H1 (cell line): ENCODE results near the gene TMEM117. TPM values are rescaled to one million over a fixed set of nuclear protein-coding genes. Genes with fewer than 3 reads are reported as not detected.

Experiments used
- CTCF ChIA-PET: fragments of 300-600 bp; sonication (Branson Sonifier 250); formaldehyde crosslinking; loops from one replicate; lab custom pipeline; 2021; ENCODE audit not compliant: partially characterized antibody; lab: Charles Lee
- POLR2A ChIA-PET: fragments of 300-600 bp; sonication (Branson Sonifier 250); formaldehyde crosslinking; loops from one replicate; lab custom pipeline; 2021; ENCODE audit warnings: inconsistent platforms; ENCODE audit not compliant: partially characterized antibody; lab: Charles Lee
- DNase-seq, 2 experiments: peaks; one replicate each; pipeline versions ENCODE4 v3.0.0 to v3.0.0-alpha.2; 2010 to 2022; ENCODE audit warnings: low spot score in 2 of 2, low read depth in 1 of 2, mixed read lengths in 1 of 2
- FAIRE-seq: peaks from 2 replicates; lab custom pipeline; 2011; peaks lifted over from hg19 to GRCh38; lab: Jason Lieb, UNC
- H2AFZ ChIP-seq: 2 replicates; pipeline ENCODE4 v1.8.1; 2012; ENCODE audit warnings: low read length, inconsistent platforms
- H2AK5ac ChIP-seq: 2 replicates; pipeline ENCODE4 v1.6.1; 2013; ENCODE audit warnings: low read depth, low read length
- H2BK120ac ChIP-seq: replicated peaks from 2 replicates; pipeline ENCODE3; 2013; ENCODE audit warnings: low read depth, low read length, inconsistent platforms
- H2BK12ac ChIP-seq: 2 replicates; pipeline ENCODE4 v1.6.1; 2013; ENCODE audit warnings: low read depth, low read length
- H2BK15ac ChIP-seq: 2 replicates; pipeline ENCODE4 v1.6.1; 2013; ENCODE audit warnings: low read length
- H2BK20ac ChIP-seq: 2 replicates; pipeline ENCODE4 v1.6.1; 2013; ENCODE audit warnings: low read length
- H2BK5ac ChIP-seq: 2 replicates; pipeline ENCODE4 v1.6.1; 2013; ENCODE audit warnings: low read depth, low read length
- H3K14ac ChIP-seq: 2 replicates; pipeline ENCODE4 v1.6.1; 2013; ENCODE audit warnings: inconsistent platforms; ENCODE audit not compliant: insufficient read length
- H3K18ac ChIP-seq: 2 replicates; pipeline ENCODE4 v1.6.1; 2013; ENCODE audit warnings: low read length; ENCODE audit errors: extremely low read depth
- H3K23ac ChIP-seq: 2 replicates; pipeline ENCODE4 v1.6.1; 2013; ENCODE audit warnings: inconsistent platforms; ENCODE audit not compliant: insufficient read length
- H3K23me2 ChIP-seq: 2 replicates; pipeline ENCODE4 v1.6.1; 2013; ENCODE audit warnings: low read depth, low read length
- H3K27ac ChIP-seq: 2 replicates; pipeline ENCODE4 v1.6.1; 2011; ENCODE audit warnings: low read depth, low read length, inconsistent platforms
- H3K27me3 ChIP-seq, 4 experiments: replicated peaks in 1 of 4; 1 replicate in 1 of 4; 2 replicates in 3 of 4; pipeline versions ENCODE4 v1.6.1 to v1.8.1; 2011 to 2013; ENCODE audit warnings: low read length in 3 of 4, mild to moderate bottlenecking in 3 of 4, inconsistent platforms in 2 of 4, mixed read lengths in 2 of 4, moderate library complexity in 1 of 4; ENCODE audit not compliant: control insufficient read depth in 3 of 4, insufficient read depth in 3 of 4; ENCODE audit errors: extremely low read depth in 1 of 4
- H3K36me3 ChIP-seq, 4 experiments: 2 replicates each; pipeline versions ENCODE4 v1.6.1 to v1.8.1; 2011 to 2013; ENCODE audit warnings: mild to moderate bottlenecking in 4 of 4, low read length in 3 of 4, moderate library complexity in 2 of 4, control low read depth in 1 of 4, inconsistent platforms in 1 of 4; ENCODE audit not compliant: insufficient read depth in 4 of 4, control insufficient read depth in 2 of 4
- H3K4ac ChIP-seq: replicated peaks from 2 replicates; pipeline ENCODE3; 2013; ENCODE audit warnings: low read length, low read depth, mixed read lengths, inconsistent platforms; ENCODE audit not compliant: insufficient read length
- H3K4me1 ChIP-seq, 4 experiments: replicated peaks in 1 of 4; 1 replicate in 1 of 4; 2 replicates in 3 of 4; pipeline versions ENCODE4 v1.6.1 to v1.8.1; 2011 to 2013; ENCODE audit warnings: low read length in 3 of 4, inconsistent platforms in 2 of 4, mixed read lengths in 1 of 4; ENCODE audit not compliant: insufficient read depth in 4 of 4, control insufficient read depth in 3 of 4
- H3K4me2 ChIP-seq, 2 experiments: 2 replicates each; pipeline versions ENCODE4 v1.6.1 to v1.8.1; 2011 to 2013; ENCODE audit warnings: low read depth in 2 of 2, low read length in 2 of 2, control low read depth in 1 of 2, inconsistent platforms in 1 of 2, mild to moderate bottlenecking in 1 of 2; ENCODE audit not compliant: insufficient read depth in 1 of 2
- H3K4me3 ChIP-seq, 4 experiments: fragments of 200-600, 300-600 bp in 1 of 4; sonication (generic), shearing (Covaris generic), sonication (Bioruptor Twin) in 1 of 4; 2 replicates each; pipeline versions ENCODE4 v1.5.1 to v1.8.1; 2011 to 2016; ENCODE audit warnings: low read length in 4 of 4, low read depth in 3 of 4, control low read depth in 2 of 4, inconsistent platforms in 2 of 4, mild to moderate bottlenecking in 2 of 4, mixed read lengths in 1 of 4, moderate library complexity in 1 of 4; ENCODE audit not compliant: insufficient read depth in 2 of 4; ENCODE audit errors: extremely low read depth in 1 of 4
- H3K56ac ChIP-seq: replicated peaks from 2 replicates; pipeline ENCODE3; 2013; ENCODE audit warnings: low read depth, mild to moderate bottlenecking, mixed read lengths, low read length, inconsistent platforms; ENCODE audit not compliant: insufficient read length
- H3K79me1 ChIP-seq: 2 replicates; pipeline ENCODE4 v1.6.1; 2013; ENCODE audit warnings: low read depth, low read length, control low read depth
- H3K79me2 ChIP-seq, 2 experiments: 2 replicates each; pipeline versions ENCODE4 v1.6.1 to v1.8.1; 2012 to 2013; ENCODE audit warnings: low read length in 2 of 2, mild to moderate bottlenecking in 2 of 2, inconsistent platforms in 1 of 2; ENCODE audit not compliant: insufficient read depth in 2 of 2, control insufficient read depth in 1 of 2
- H3K9ac ChIP-seq, 4 experiments: replicated peaks in 1 of 4; 1 replicate in 1 of 4; 2 replicates in 3 of 4; pipeline versions ENCODE4 v1.6.1 to v1.8.1; 2011 to 2013; ENCODE audit warnings: low read depth in 3 of 4, low read length in 3 of 4, control low read depth in 2 of 4, mild to moderate bottlenecking in 2 of 4, moderate library complexity in 2 of 4, inconsistent platforms in 1 of 4; ENCODE audit errors: extremely low read depth in 1 of 4
- H3K9me3 ChIP-seq, 2 experiments: 2 replicates each; pipeline versions ENCODE4 v1.6.1 to v1.8.1; 2012 to 2013; ENCODE audit warnings: mild to moderate bottlenecking in 2 of 2, moderate library complexity in 2 of 2, control low read depth in 1 of 2, inconsistent platforms in 1 of 2, low read depth in 1 of 2, low read length in 1 of 2, mixed read lengths in 1 of 2; ENCODE audit not compliant: insufficient read depth in 2 of 2
- H4K20me1 ChIP-seq, 2 experiments: replicated peaks in 1 of 2; 2 replicates each; pipeline versions ENCODE3 to v1.8.1; 2011 to 2013; ENCODE audit warnings: inconsistent platforms in 2 of 2, low read length in 2 of 2, mild to moderate bottlenecking in 1 of 2; ENCODE audit not compliant: insufficient read depth in 2 of 2, control insufficient read depth in 1 of 2
- H4K5ac ChIP-seq: 2 replicates; pipeline ENCODE4 v1.6.1; 2013; ENCODE audit warnings: low read length, low read depth, mixed read lengths, inconsistent platforms; ENCODE audit not compliant: insufficient read length
- H4K8ac ChIP-seq: 2 replicates; pipeline ENCODE4 v1.8.0; 2013; ENCODE audit warnings: mild to moderate bottlenecking, moderate library complexity, low read length, inconsistent platforms; ENCODE audit not compliant: insufficient read depth; ENCODE audit errors: extremely low read depth
- H4K91ac ChIP-seq: replicated peaks from 2 replicates; pipeline ENCODE3; 2013; ENCODE audit warnings: low read length, mixed read lengths, inconsistent platforms; ENCODE audit not compliant: insufficient read length
- BACH1 ChIP-seq: IDR thresholded peaks from 2 replicates; pipeline ENCODE4 v1.6.1; 2012; ENCODE audit warnings: low read length, improper control_type of control experiment
- CBX8 ChIP-seq: fragments of 300-800, 300-1000 bp; sonication (generic); IDR thresholded peaks from 2 replicates; pipeline ENCODE4 v1.7.1; 2016; ENCODE audit warnings: low read depth, low read length, borderline replicate concordance
- E2F6 ChIP-seq: IDR thresholded peaks from 2 replicates; pipeline ENCODE4 v1.6.1; 2012; ENCODE audit warnings: inconsistent platforms
- RNF2 ChIP-seq: fragments of 200-900, 300-1000 bp; sonication (generic); IDR thresholded peaks from 2 replicates; pipeline ENCODE4 v1.7.1; 2016; ENCODE audit warnings: borderline replicate concordance, low read depth, mild to moderate bottlenecking, antibody characterized with exemption, low read length; ENCODE audit not compliant: poor library complexity, severe bottlenecking; ENCODE audit errors: missing control alignments
- RXRA ChIP-seq: IDR thresholded peaks from 2 replicates; pipeline ENCODE4 v1.6.1; 2011; ENCODE audit warnings: low read depth, mild to moderate bottlenecking, low read length, moderate library complexity; ENCODE audit not compliant: insufficient read depth
- TAF1 ChIP-seq: IDR thresholded peaks from 2 replicates; pipeline ENCODE4 v1.6.1; 2011; ENCODE audit warnings: mild to moderate bottlenecking, low read depth, low read length
- TAF7 ChIP-seq: optimal IDR thresholded peaks from 2 replicates; pipeline ENCODE3; 2011; ENCODE audit warnings: low read depth, mild to moderate bottlenecking, inconsistent platforms, low read length, moderate library complexity, borderline replicate concordance
- TEAD4 ChIP-seq: IDR thresholded peaks from 2 replicates; pipeline ENCODE4 v1.6.1; 2012; ENCODE audit warnings: low read depth, low read length, inconsistent platforms, mixed read lengths
- WGBS, 2 experiments: shearing (Covaris generic) in 1 of 2; methylation state at CpG; one replicate each; pipeline versions ENCODE4 v1.1.6 to v1.1.7; 2013 to 2015; ENCODE audit warnings: low lambda C conversion rate in 2 of 2, mixed read lengths in 2 of 2, inconsistent platforms in 1 of 2, low coverage in 1 of 2, missing lambda C conversion rate in 1 of 2; ENCODE audit not compliant: insufficient replicate concordance in 2 of 2, insufficient coverage in 1 of 2, insufficient read length in 1 of 2; ENCODE audit errors: extremely low coverage in 1 of 2, missing lambda C conversion rate in 1 of 2; 5-methylcytosine and 5-hydroxymethylcytosine counted together
- polyA plus RNA-seq, 7 experiments: library from polyadenylated mRNA; depleted of rRNA in 3 of 7; stranded (reverse) in 5 of 7; unstranded in 2 of 7; fragments of >200 nt in 5 of 7; fragments of 200-250 nt in 2 of 7; gene quantifications; 1 replicate in 5 of 7; 2 replicates in 1 of 7; 4 replicates in 1 of 7; pipeline versions ENCODE4 v1.2.1 to v1.2.3, GENCODE V29; 2011 to 2013; ENCODE audit warnings: missing spikeins in 2 of 7, mixed read lengths in 2 of 7
- total RNA-seq: library from RNA; stranded (reverse); fragmentation: NEBNext Ultra II Directional; extraction: Animal tissue kit (Norgen Biotek cat#: 25700); gene quantifications from 2 replicates; pipeline ENCODE4 v1.2.1, GENCODE V29; 2021

The TMEM117 gene
- total and polyA plus RNA-seq, 2 of the 8 experiments (the other 6 are each of a cell fraction or from before 2014, with no cell fraction given), result 0.80 to 1.4 TPM

DNA sequence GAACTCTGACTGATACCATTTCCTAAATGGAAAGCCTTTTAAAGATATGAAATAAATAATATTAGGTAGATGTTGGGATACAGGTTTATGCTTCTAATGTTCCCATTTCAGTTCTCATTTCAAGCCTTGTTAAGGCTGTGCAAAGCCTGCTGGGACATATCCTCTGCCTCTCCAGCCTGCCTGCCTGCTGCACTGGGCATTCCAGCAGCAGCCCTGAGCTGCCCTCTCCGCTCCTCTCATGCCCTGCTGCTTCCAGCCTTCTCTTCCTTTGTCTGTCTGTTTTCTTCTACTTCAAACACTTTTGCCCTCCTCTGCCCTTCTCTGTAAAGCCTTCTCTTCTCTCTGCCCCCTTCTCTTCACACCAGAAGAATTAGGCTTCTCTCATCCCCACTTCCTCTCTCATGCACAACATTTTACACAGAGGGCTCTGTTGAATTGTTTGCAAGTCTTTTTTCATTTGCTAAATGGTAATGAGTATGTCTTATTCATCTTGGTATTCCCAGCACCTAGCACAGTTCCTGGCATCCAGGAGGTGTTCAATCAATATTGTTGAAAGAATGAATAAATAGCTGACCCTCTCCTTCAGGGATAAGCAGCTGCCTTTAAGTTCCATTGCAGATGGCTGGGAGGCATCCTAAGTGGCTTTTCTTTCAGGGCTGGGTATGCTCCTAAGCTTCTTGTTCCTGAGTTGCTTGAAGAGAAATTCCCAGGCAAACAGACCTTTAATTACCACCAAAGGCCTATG, 292.3 kb downstream of the TMEM117 start:
- CTCF ChIA-PET, result interaction anchor here (1.0 to 1.1 kb wide), 2 partner anchors 32 to 33 kb away, joined by 3 read pairs; no protein-coding TSS in a partner anchor
- H3K4me2 ChIP-seq, result no peak overlapping the region

More for the DNA sequence above, 292.3 kb downstream of the TMEM117 start:
- H2BK12ac ChIP-seq, result no peak overlapping the region
- no peak overlapping the region for H3K18ac ChIP-seq
- no peaks in the 10 kb centered on the region for H4K20me1 ChIP-seq
- TF ChIP-seq E2F6, result no peak
- no peak for TF ChIP-seq TAF7
- TF ChIP-seq TAF1, result no peak
- no peak for TF ChIP-seq TEAD4
- no peak for TF ChIP-seq RXRA
- no peak for TF ChIP-seq BACH1
- TF ChIP-seq CBX8, result no peak
- TF ChIP-seq RNF2, result no peak
- no peak overlapping the region for H2BK20ac ChIP-seq
- H2AFZ ChIP-seq, result no peak overlapping the region
- H3K4me3 ChIP-seq, result no peak overlapping the region
- H3K56ac ChIP-seq, result no peak overlapping the region
- no peak overlapping the region for H3K4ac ChIP-seq
- no peaks in the 10 kb centered on the region for H3K79me2 ChIP-seq
- no peak overlapping the region for H2BK5ac ChIP-seq
- no peak overlapping the region for H2AK5ac ChIP-seq
- no peaks in the 10 kb centered on the region for H3K23me2 ChIP-seq
- no peak overlapping the region for H3K9ac ChIP-seq
- no peak overlapping the region for H3K27ac ChIP-seq
- POLR2A ChIA-PET, result interaction anchor here (0.5 kb wide), 1 partner anchor 49 kb away, joined by 3 read pairs; no protein-coding TSS in a partner anchor
- no peak for DNase-seq
- FAIRE-seq, result no peak
- no peak overlapping the region for H4K5ac ChIP-seq
- H4K8ac ChIP-seq, result no peak overlapping the region
- H4K91ac ChIP-seq, result no peak overlapping the region
- H2BK120ac ChIP-seq, result no peak overlapping the region
- 83% methylated on average over 1 of the region's 1 CpG; no CpG with 5 or more reads in 1 of the 2 experiments for WGBS, 2 experiments
- H3K23ac ChIP-seq, result no peak overlapping the region
- H3K79me1 ChIP-seq, result no peaks in the 10 kb centered on the region
- no peak overlapping the region for H2BK15ac ChIP-seq
- no peaks in the 10 kb centered on the region for H3K27me3 ChIP-seq
- no peaks in the 10 kb centered on the region for H3K9me3 ChIP-seq
- no peaks in the 10 kb centered on the region for H3K36me3 ChIP-seq
- H3K4me1 ChIP-seq, result peaks cover 0 to 2% (median 0%) of the 10 kb centered on the region in 4 experiments; a peak in 1 of 7 replicates
- H3K14ac ChIP-seq, result no peak overlapping the region
